ENCODE measurements around the gene AFF1. TPM values are rescaled to one million over a fixed set of nuclear protein-coding genes. Genes with fewer than 3 reads are reported as not detected.

The AFF1 gene
- total and polyA plus RNA-seq, 5 experiments from 2014 or later: 9.0 to 55.8 (median 13.7) TPM

DNA sequence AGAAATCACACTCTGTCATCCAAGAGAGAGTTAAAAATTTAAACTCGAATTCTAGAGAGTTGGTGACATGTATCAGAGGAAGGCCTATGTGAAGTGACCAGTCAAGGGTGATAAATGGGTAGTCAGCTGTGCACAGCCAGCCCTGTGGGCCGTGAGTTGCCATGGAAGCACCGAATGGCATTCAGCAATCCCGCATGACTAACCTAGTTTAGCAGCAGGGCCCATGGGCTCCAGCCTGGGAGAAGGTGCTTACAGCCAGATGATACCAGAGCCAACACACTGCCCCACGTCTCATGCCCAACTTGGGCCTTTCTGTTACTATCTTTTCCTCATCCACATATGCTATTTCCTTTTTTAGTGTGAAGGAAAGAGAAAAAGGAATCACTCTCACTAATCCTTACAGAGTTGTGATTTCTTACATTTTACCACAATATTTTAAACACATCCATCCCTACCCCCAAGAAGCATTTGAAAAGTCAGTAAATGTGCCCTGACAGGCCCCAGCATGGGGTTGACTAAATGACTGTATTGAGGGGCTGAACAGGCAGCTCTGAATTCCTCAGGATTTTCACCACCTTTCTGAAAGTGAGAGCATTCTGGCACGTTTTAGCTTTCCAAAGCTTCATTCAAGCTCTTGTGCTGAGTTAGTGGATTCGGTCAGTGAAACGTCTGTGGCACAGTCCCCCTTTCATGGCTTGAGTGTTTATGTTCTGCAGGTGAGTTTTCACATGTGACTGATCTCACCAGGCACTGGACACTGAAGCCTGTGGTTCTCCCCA is 104.2 kb downstream of the AFF1 start:
- Mint-ChIP-seq H3K4me3 (peak overlapping the region in 1 of 10 donors; percentile 41), H3K27ac (peak overlapping the region in 2 of 10 donors; percentile 9 to 61), H3K36me3 (no peaks in the 10 kb centered on the region), H3K27me3 (no peaks in the 10 kb centered on the region), H3K4me1 (peaks cover 24 to 75% (median 62%) of the 10 kb centered on the region in 4 donors), H3K9me3 (no peaks in the 10 kb centered on the region)
- POLR2A ChIA-PET: no interaction called here
- ATAC-seq: no peak
- DNase-seq: no peak

DNA sequence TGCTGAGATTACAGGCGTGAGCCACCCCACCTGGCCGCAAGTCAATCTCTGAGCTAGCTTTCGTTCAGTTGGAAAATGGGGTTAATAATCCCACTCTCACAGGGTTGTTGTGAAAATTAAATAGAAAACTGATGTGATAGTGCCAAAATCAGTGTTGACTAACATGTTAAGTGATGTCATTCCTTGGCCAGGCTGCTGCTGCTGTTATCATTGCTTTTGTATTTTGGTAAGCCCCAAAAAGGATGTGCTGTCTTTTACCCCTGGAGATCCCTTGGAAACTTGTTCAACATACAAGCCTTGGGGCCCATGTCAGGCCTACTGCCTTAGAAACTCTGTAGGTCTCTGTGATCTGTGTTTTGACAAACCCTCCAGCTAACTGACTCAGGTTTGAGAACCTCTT is 106.3 kb downstream of the AFF1 start:
- Mint-ChIP-seq H3K4me3 (no peak overlapping the region), H3K36me3 (peaks cover 0 to 2% (median 0%) of the 10 kb centered on the region in 3 donors), H3K9me3 (no peaks in the 10 kb centered on the region), H3K4me1 (peaks cover 15 to 63% (median 53%) of the 10 kb centered on the region in 4 donors), H3K27me3 (no peaks in the 10 kb centered on the region), H3K27ac (peak overlapping the region in 3 of 10 donors; percentile 11 to 37 (median 14))
- ATAC-seq (no peak), DNase-seq (no peak)
- POLR2A ChIA-PET: interaction anchor here (1.1 kb wide), 1 partner anchor 35 kb away, joined by 4 read pairs; no protein-coding TSS in a partner anchor

DNA sequence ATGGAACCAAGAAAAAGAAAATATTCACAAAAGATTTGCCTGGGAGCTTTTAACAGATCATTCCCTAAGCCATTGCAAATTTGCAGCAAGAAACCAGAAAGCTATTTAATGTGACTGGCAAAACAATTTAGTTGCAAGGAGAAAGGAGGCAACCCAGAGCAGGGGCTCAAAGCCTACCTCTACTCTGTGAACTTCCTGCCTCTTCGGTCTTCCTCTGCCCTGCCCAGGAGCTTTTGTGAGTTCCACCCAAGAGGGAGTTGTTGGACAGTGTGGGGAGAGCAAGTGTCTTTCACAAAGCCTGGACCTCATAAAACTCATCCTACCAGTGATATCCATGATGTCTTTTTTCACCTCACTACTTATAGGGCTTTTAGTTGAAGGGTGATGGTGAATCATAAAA is 107.4 kb downstream of the AFF1 start:
- peak overlapping the region in 2 of 10 donors; percentile 1 to 54 for H3K27ac Mint-ChIP-seq

DNA sequence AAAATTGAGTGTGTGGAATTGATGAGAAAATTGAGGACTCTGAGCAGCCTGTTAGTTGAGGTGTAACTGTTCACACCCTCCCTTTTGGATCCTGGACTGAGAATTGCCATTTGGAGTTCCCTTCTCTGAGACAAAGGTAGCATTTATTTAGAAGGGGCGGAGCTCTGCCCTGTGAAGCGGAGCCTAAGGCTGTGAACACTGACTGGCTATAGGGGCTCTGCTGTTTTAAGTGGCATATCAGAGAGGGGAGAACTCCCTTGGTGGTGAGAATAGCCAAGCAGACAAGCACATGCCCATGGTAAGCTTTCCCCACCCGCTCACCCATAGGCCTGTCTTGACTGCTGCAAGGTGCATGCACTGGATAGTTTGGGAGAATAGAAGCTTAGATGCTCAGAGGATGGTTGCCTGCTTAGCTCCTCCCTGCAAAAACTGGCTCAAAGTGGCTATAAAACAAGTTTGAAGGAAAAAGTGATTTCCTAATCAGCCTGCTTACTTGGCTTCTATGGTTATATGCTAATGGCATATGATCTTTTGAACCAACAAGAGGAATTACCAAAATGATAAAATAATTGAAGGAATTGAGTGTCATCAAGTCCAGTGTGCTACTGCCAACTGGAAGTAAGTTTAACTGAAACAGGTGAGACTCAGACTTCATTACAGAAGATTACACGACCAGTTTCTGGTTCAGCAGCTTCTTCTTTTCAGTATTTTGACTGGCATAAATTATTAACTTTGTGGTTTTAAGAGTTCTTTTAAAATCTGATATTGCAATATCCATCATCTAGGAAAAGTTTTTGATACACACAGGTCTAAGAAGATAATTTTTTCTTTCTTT is 108.4 kb downstream of the AFF1 start:
- Mint-ChIP-seq H3K27me3 (no peaks in the 10 kb centered on the region), H3K4me1 (peaks cover 10 to 54% (median 44%) of the 10 kb centered on the region in 4 donors), H3K36me3 (peaks cover 0 to 20% (median 13%) of the 10 kb centered on the region in 3 donors), H3K4me3 (no peak overlapping the region), H3K27ac (peak overlapping the region in 4 of 10 donors; percentile 1 to 78 (median 17)), H3K9me3 (no peaks in the 10 kb centered on the region)
- DNase-seq: no peak
- no peak for ATAC-seq
- POLR2A ChIA-PET: no interaction called here

More for the DNA sequence above, 107.4 kb downstream of the AFF1 start:
- ATAC-seq: peak in 1 of 2 donors; percentile 38
- H3K36me3 Mint-ChIP-seq: peaks cover 0 to 12% (median 8%) of the 10 kb centered on the region in 3 donors
- peak overlapping the region in 1 of 10 donors; percentile 49 for H3K4me3 Mint-ChIP-seq
- H3K4me1 Mint-ChIP-seq: peaks cover 11 to 57% (median 48%) of the 10 kb centered on the region in 4 donors
- no peaks in the 10 kb centered on the region for H3K27me3 Mint-ChIP-seq
- no peaks in the 10 kb centered on the region for H3K9me3 Mint-ChIP-seq
- POLR2A ChIA-PET: no interaction called here
- no peak for DNase-seq

DNA sequence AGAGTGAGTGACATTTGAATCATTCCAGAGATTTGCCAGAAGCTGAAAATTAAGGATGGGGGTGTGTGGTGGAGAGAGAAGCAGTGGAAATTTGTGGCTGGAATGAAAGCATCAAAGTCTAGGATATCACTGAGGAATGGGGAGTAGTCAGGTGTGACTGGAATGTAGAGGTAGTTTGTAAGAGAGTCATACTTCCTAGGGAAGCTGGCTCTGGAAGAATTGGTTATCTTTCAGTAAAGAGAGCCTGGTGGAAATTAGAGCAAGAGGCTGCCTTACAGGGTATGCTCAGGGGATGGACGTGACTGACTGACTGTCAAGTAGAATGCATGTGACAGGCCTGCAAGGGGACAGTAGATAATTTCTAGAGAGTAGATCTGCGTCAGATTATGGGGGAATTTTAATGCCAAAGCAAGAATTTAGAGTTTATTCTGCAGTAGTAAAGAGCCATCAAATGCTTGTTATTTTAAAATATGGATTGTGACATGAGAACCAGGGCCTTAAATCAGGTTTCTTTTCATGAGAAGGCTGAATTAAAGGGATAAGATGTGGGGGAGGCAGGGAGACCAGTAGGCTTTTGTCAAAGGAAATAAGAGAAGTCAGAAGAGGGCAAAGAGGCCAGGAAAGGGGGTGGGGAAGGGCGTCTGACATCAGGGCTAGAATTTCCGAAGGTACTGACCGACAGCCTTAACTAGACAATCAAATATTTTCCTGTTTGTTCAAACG is 109.9 kb downstream of the AFF1 start:
- DNase-seq: no peak
- peaks cover 0 to 31% (median 19%) of the 10 kb centered on the region in 3 donors for H3K36me3 Mint-ChIP-seq
- no peak overlapping the region for H3K27ac Mint-ChIP-seq
- no peaks in the 10 kb centered on the region for H3K9me3 Mint-ChIP-seq
- H3K4me3 Mint-ChIP-seq: no peak overlapping the region
- POLR2A ChIA-PET: no interaction called here
- H3K27me3 Mint-ChIP-seq: no peaks in the 10 kb centered on the region
- ATAC-seq: no peak
- H3K4me1 Mint-ChIP-seq: peaks cover 13 to 54% (median 42%) of the 10 kb centered on the region in 4 donors

DNA sequence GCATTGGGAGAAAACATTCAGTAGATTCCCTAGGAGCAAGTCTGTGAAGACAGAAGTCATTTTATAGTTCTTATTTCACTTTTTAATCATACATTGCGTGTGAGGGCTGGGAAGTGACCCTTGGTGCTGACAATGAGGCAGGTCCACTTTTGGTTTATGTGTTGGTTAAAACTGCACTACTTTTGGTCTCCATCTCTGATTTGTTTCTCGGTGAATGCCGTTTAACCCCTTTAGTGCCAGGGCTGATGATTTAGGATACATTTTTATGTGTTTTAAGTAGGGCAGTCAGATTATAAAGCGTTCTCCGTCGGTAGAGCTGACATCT is 110.4 kb downstream of the AFF1 start:
- Mint-ChIP-seq H3K36me3 (peaks cover 0 to 34% (median 19%) of the 10 kb centered on the region in 3 donors), H3K27ac (no peak overlapping the region), H3K4me3 (no peak overlapping the region), H3K4me1 (peaks cover 13 to 56% (median 44%) of the 10 kb centered on the region in 4 donors), H3K9me3 (no peaks in the 10 kb centered on the region), H3K27me3 (no peaks in the 10 kb centered on the region)
- POLR2A ChIA-PET: no interaction called here
- DNase-seq (no peak), ATAC-seq (no peak)

DNA sequence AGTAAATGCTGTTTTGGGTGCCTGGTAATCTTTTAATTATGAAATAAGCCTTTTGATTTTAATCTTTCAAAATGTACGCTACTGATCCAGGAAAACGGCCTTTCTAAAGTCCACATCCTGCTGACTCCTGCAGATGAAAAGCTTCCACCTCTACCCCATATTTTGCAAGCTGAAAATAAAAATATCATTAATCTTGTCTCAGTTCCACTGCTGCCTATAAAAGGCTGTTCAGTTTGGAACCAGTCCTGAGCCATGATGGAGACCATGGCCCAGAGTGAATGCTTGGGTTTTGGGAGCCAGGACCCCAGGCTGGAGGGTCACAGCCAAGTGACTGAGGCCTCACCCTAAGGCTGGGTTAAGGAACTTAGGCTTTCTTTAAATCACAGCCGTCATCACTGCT is 110.8 kb downstream of the AFF1 start:
- POLR2A ChIA-PET: no interaction called here
- no peak for ATAC-seq
- Mint-ChIP-seq H3K27ac (no peak overlapping the region), H3K27me3 (no peaks in the 10 kb centered on the region), H3K4me3 (no peak overlapping the region), H3K36me3 (peaks cover 2 to 39% (median 23%) of the 10 kb centered on the region in 3 donors), H3K4me1 (peaks cover 14 to 58% (median 47%) of the 10 kb centered on the region in 4 donors), H3K9me3 (no peaks in the 10 kb centered on the region)
- DNase-seq: no peak

DNA sequence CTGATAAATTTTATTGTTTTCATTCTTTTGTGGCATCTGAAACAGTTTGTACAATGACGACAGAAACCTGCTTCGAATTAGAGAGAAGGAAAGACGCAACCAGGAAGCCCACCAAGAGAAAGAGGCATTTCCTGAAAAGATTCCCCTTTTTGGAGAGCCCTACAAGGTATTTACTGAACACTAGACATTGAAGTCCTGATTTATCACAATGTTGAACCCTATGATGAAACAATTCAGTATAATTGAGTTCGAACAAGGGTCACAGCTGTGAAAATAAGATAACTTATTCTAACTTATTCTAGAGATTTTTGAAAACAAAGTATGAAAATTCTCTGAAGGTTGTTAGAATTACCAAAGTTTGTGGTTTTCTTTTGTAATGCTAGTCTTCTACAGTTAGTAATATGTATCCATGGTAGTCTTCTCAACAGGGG is 111.3 kb downstream of the AFF1 start:
- DNase-seq (no peak), ATAC-seq (no peak)
- Mint-ChIP-seq H3K27ac (no peak overlapping the region), H3K9me3 (no peaks in the 10 kb centered on the region), H3K27me3 (no peaks in the 10 kb centered on the region), H3K4me1 (peaks cover 16 to 61% (median 49%) of the 10 kb centered on the region in 4 donors), H3K4me3 (no peak overlapping the region), H3K36me3 (peaks cover 7 to 43% (median 27%) of the 10 kb centered on the region in 3 donors)
- POLR2A ChIA-PET: no interaction called here

DNA sequence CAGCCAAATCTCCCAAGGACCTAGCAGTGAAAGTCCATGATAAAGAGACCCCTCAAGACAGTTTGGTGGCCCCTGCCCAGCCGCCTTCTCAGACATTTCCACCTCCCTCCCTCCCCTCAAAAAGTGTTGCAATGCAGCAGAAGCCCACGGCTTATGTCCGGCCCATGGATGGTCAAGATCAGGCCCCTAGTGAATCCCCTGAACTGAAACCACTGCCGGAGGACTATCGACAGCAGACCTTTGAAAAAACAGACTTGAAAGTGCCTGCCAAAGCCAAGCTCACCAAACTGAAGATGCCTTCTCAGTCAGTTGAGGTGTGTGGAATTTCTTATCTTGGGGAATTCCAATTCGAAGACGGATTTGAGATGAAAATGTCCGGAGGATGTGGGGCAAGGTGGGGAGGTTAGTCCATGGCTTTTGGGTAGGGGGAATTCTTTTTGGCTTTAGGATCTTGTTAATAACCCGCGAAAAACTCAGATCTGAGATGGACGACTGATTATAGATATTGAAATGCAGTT is 112.5 kb downstream of the AFF1 start:
- Mint-ChIP-seq H3K9me3 (no peaks in the 10 kb centered on the region), H3K27me3 (no peaks in the 10 kb centered on the region), H3K36me3 (peaks cover 7 to 51% (median 27%) of the 10 kb centered on the region in 3 donors), H3K4me3 (no peak overlapping the region), H3K4me1 (peaks cover 17 to 58% (median 44%) of the 10 kb centered on the region in 4 donors), H3K27ac (no peak overlapping the region)
- no peak for ATAC-seq
- DNase-seq: no peak
- POLR2A ChIA-PET: no interaction called here

DNA sequence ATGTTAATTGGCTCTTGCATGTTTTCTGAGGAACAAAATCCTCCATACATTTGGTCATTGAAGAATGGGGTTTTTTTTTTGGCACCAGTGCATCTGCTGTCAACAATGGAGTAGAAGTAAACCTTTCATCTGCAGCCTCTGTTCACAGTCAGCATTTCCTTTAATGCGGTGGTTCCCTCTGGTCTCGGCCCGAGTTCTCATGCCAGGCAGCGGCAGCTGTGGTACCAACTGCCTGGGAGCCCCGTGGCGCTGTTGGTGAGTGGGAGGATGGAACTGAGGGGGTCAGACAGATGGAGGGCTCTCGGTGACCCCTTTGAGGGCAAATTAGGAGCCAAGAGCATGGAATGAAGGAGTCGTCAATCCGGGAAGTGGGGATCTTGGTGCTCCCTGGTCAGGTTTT is 114.7 kb downstream of the AFF1 start:
- no peak for DNase-seq
- H3K27ac Mint-ChIP-seq: peak overlapping the region in 5 of 10 donors; percentile 27 to 74 (median 51)
- peak overlapping the region in 3 of 10 donors; percentile 19 to 46 (median 37) for H3K4me3 Mint-ChIP-seq
- no peaks in the 10 kb centered on the region for H3K9me3 Mint-ChIP-seq
- peaks cover 7 to 60% (median 36%) of the 10 kb centered on the region in 3 donors for H3K36me3 Mint-ChIP-seq
- H3K27me3 Mint-ChIP-seq: no peaks in the 10 kb centered on the region
- POLR2A ChIA-PET: no interaction called here
- peaks cover 25 to 63% (median 50%) of the 10 kb centered on the region in 4 donors for H3K4me1 Mint-ChIP-seq
- ATAC-seq: no peak

DNA sequence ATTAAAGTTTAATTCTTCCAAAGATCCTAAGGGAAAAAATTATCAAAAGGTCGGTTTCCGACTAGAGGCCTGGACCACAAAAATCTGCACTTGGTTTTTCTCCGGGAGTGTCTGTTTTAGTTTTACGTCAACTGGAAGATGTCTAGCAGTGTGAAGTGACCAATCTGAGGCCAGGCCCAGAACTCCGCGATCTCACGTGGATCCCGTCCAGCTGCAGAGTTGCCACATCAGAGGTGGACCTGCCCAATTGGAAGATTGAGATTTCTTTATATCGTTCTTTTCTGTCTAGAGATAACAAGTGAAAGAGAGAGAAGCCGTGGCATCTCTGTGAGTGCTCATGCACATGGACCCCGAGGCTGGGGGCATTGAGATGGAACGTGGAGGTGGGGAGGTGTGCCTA is 115.8 kb downstream of the AFF1 start:
- Mint-ChIP-seq H3K36me3 (peaks cover 7 to 63% (median 38%) of the 10 kb centered on the region in 3 donors), H3K4me1 (peaks cover 25 to 74% (median 56%) of the 10 kb centered on the region in 4 donors), H3K27me3 (no peaks in the 10 kb centered on the region), H3K9me3 (no peaks in the 10 kb centered on the region), H3K4me3 (no peak overlapping the region), H3K27ac (peak overlapping the region in 3 of 10 donors; percentile 12 to 69 (median 51))
- ATAC-seq (no peak), DNase-seq (no peak)
- POLR2A ChIA-PET: no interaction called here

DNA sequence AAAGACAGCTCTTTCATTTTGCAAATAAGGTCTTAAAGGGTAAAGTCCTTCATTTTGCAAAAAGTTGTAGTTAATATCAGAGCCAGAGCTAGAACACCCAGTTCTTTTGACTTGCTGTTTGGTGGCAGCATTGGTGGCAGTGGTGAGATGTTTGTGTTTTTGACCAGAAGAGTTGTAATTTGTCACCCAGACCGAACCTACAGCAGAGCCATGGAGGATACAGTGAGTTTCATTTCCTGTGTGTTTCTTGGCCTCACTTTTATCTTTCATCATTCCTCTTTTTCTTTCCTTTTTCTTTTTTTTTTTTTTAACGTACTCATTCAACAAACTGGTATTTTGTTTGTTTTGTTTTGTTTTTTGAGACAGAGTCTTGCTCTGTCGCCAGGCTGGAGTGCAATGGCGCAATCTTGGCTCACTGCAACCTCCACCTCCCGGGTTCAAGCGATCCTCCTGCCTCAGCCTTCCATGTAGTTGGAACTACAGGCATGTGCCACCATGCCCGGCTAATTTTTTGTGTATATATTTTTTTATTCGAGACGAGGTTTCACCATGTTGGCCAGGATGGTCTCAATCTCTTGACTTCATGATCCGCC is 116.4 kb downstream of the AFF1 start:
- peaks cover 25 to 79% (median 59%) of the 10 kb centered on the region in 4 donors for H3K4me1 Mint-ChIP-seq
- H3K27ac Mint-ChIP-seq: no peak overlapping the region
- POLR2A ChIA-PET: no interaction called here

More for the DNA sequence above, 116.4 kb downstream of the AFF1 start:
- Mint-ChIP-seq H3K27me3 (no peaks in the 10 kb centered on the region), H3K4me3 (no peak overlapping the region), H3K9me3 (no peaks in the 10 kb centered on the region), H3K36me3 (peaks cover 7 to 65% (median 38%) of the 10 kb centered on the region in 3 donors)
- ATAC-seq (no peak), DNase-seq (no peak)

All from naive thymus-derived CD8-positive, alpha-beta T cell (primary cell).